ENCODE measurements around the gene CACNG7. TPM values are rescaled to one million over a fixed set of nuclear protein-coding genes. Genes with fewer than 3 reads are reported as not detected.

The CACNG7 gene, protein sequence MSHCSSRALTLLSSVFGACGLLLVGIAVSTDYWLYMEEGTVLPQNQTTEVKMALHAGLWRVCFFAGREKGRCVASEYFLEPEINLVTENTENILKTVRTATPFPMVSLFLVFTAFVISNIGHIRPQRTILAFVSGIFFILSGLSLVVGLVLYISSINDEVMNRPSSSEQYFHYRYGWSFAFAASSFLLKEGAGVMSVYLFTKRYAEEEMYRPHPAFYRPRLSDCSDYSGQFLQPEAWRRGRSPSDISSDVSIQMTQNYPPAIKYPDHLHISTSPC
- total RNA-seq: 0.13 and 0.75 TPM in 2 replicates

DNA sequence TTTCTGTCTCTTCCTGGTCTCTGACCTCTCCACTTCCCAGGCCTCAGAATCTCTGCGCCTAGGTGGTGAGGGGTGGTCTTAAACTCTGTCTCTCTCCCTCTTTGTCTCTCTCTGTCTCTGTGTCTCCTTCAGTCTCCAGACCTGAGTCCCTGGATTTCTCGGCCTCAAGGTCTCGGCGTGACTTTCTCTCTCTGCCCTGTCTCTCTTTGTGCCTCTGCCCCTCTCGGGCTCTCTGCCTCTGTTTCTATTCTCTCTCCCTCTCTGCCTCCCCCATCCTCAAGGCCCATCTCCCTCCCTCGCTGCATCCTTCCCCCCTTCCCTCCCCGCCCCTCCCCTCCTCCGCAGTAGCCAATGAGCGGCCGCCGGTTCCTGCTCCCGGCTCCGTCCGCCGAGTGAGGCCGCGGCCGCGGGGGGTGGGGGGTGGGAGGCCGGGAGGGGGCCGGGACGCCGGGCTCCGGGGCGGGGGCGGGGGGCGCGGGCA, at the start of gene CACNG7:
Gene CACNG7 (plus strand): TSS at position 344 of the 481 bp plus-strand sequence. CDS start 3,554 bp downstream, outside the sequence.

DNA sequence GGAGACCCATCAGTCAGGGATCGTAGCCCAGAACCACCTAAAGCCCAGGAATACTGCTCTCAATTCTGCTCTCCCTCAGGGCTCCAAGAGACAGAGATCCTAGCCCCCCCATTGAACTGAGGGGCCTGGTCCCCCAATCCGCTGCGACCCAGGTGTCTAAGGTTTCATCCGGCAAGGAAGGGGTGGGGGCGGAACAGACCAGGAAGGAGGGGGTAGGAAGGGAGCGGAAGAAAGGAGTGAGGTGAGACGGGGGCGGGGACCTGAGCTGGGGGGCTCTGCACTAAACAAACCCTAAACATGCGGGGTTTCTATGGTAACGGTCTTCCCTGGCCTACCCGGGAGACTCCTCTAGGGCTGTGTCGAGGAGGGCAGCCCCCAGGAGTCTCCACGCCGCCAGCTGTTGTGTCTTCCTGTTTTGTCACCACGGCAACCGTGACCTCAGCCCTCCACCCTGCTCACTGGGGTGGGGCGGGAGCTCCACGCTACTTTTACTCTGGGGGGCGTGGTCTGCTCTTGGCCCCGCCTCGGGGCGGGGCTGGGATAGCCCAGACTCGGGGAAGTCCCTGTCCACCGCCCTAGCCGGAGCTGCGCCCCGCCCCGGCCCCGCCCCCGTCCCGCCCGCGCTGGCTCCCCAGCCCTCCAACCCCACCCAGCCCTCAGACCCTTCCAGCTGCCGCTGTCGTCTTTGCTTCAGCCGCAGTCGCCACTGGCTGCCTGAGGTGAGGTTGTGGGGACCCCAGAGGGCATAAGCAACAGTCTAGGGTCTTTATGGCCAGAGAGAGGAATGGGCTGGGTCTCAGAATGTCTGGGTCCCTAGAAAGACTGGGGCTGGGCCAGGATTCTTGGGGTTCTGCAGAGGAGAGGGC, 41.6 kb upstream of the CACNG7 start, which contains the start of gene MYADM:
Gene MYADM (plus strand): TSS at position 659 of the 866 bp plus-strand sequence. CDS start 5,647 bp downstream, outside the sequence.

DNA sequence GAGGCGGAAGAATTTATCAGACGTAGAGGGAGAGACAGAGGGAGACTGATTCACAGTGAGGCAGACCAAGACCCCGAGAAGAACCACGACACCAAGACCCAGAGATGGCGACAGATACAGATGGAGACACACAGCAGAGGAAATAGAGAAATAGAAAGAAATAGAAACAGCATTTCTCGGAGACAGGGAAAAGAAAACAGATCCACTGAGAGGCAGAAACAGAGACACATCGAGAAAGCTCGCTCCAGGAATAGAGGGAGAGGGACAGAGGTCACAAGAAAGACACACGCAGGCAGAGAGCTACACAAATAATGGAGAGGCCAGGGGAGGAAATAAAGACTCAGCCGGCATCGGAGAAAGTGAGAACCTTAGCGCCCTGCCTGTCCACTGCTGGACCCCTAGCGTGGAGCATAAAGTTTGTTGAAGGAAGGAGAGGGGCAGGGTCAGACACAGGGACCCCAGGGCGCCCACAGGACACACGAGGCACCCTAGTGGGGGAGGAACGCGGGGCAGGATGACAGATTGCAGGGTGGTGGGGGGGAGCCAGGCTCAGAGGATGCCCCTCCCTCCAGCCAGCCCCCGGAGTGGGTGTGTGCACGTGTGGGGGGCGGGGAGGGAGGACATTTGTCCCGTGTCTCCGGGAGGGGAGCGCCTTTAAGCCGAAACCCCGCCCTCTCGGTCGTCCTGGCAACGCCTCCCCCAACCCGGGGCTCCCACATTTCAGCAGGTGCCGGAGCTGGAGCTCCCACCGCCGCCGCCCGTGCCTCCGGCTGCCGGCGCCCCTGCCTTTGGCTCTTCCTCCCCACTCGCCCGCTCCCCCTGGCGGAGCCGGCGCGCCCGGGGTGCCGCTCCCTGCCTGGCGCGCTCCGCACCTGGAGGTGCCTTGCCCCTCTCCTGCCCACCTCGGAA, 27.3 kb upstream of the CACNG7 start, which contains the start of gene PRKCG:
Gene PRKCG (plus strand): TSS at position 716 of the 909 bp plus-strand sequence. CDS start 298 bp downstream, outside the sequence.

DNA sequence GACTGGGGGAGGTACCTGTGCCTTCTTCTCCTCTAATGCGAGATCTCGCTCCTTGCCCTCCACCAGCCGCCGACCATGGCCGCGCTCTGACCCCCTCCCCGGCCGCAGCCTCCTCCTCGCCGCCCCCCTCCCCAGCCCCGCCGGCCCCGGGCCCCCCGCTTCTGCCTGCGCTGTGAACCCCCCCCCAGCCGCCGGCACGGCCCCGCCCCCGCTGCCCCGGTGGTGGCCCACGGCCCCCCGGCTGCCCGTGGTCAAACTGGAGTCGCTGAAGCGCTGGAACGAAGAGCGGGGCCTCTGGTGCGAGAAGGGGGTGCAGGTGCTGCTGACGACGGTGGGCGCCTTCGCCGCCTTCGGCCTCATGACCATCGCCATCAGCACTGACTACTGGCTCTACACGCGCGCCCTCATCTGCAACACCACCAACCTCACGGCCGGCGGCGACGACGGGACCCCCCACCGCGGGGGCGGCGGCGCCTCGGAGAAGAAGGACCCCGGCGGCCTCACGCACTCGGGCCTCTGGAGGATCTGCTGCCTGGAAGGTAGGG, 53.9 kb downstream of the CACNG7 start, which contains the start of gene CACNG8:
Gene CACNG8 (plus strand): TSS at position 51 of the 545 bp plus-strand sequence.

GRCh38 chr19:53991224-53992113, 82.4 kb downstream of the CACNG7 start, which contains the start of gene CACNG6:
Gene CACNG6 (plus strand): TSS chr19:53991637. CDS start chr19:53992878, 1,241 bp downstream.

Other genes starting within 250 kb of the CACNG7 start
- under 0.01 TPM in 1 of 2 replicates, not detected in the other for gene NLRP12, start 85.0 kb upstream of the CACNG7 start, total RNA-seq
- 8.6 and 16.4 TPM in 2 replicates for gene MYADM, start 41.4 kb upstream of the CACNG7 start, total RNA-seq
- gene PRKCG, start 27.1 kb upstream of the CACNG7 start, total RNA-seq: 0.19 and 0.26 TPM in 2 replicates
- 0.12 and 0.26 TPM in 2 replicates for gene CACNG8, start 53.7 kb downstream of the CACNG7 start, total RNA-seq
- 0.37 and 0.53 TPM in 2 replicates for gene CACNG6, start 82.4 kb downstream of the CACNG7 start, total RNA-seq
- gene VSTM1, start 154.6 kb downstream of the CACNG7 start, total RNA-seq: not detected in 2 replicates
- gene TARM1, start 172.1 kb downstream of the CACNG7 start, total RNA-seq: not detected in 2 replicates
- gene OSCAR, start 191.5 kb downstream of the CACNG7 start, total RNA-seq: 0.06 and 0.13 TPM in 2 replicates
- gene NDUFA3, start 193.6 kb downstream of the CACNG7 start, total RNA-seq: 19.5 and 23.3 TPM in 2 replicates
- gene TFPT, start 206.4 kb downstream of the CACNG7 start, total RNA-seq: 20.6 and 26.0 TPM in 2 replicates
- gene PRPF31, start 206.5 kb downstream of the CACNG7 start, total RNA-seq: 54.7 and 58.1 TPM in 2 replicates
- 11.0 and 15.3 TPM in 2 replicates for gene CNOT3, start 228.5 kb downstream of the CACNG7 start, total RNA-seq